Esophagus muscularis mucosa (tissue), 4 donors: Measurements from ENCODE around the gene POP5. TPM values are rescaled to one million over a fixed set of nuclear protein-coding genes. Genes with fewer than 3 reads are reported as not detected.
"Not testable (repeated sequence)": the region's sequence is repeated elsewhere in the genome, so short reads cannot be mapped to it uniquely, and the experiment has no call there.

Experiments
- DNase-seq: peaks from one replicate; pipeline ENCODE4 v3.0.0-alpha.2; 2017; ENCODE audit errors: extremely low spot score
- H3K27ac ChIP-seq, 4 donors: fragments of 200-600 bp; sonication (generic); replicated peaks in 1 of 4; 1 replicate in 3 of 4; 2 replicates in 1 of 4; pipeline ENCODE4 v1.5.1; 2016 to 2019; ENCODE audit warnings: mild to moderate bottlenecking in 1 of 4
- H3K27me3 ChIP-seq, 4 donors: fragments of 200-600 bp; sonication (generic); one replicate each; pipeline versions ENCODE4 v1.5.1 to v1.6.0; 2016 to 2019
- H3K36me3 ChIP-seq, 4 donors: fragments of 200-600 bp; sonication (generic); one replicate each; pipeline ENCODE4 v1.5.1; 2016 to 2019
- H3K4me1 ChIP-seq, 4 donors: fragments of 200-600 bp; sonication (generic); one replicate each; pipeline ENCODE4 v1.5.1; 2016 to 2019
- H3K4me3 ChIP-seq, 4 donors: fragments of 200-600 bp; sonication (generic); 1 replicate in 2 of 4; 2 replicates in 2 of 4; pipeline ENCODE4 v1.5.1; 2016 to 2019; ENCODE audit warnings: mild to moderate bottlenecking in 4 of 4, moderate library complexity in 1 of 4
- H3K9me3 ChIP-seq, 4 donors: fragments of 200-600 bp; sonication (generic); 1 replicate in 3 of 4; 2 replicates in 1 of 4; pipeline ENCODE4 v1.5.1; 2016 to 2019
- EP300 ChIP-seq: sonication (generic); formaldehyde crosslinking; IDR thresholded peaks from one replicate; pipeline ENCODE4 v1.6.1; 2017; ENCODE audit warnings: antibody characterized with exemption
- POLR2A ChIP-seq: fragments of 450-650 bp; IDR thresholded peaks from one replicate; pipeline ENCODE4 v1.6.1; 2017; ENCODE audit warnings: antibody characterized with exemption, moderate library complexity, mild to moderate bottlenecking, low read depth
- POLR2AphosphoS5 ChIP-seq, 2 donors: sonication (generic); formaldehyde crosslinking; IDR thresholded peaks; one replicate each; pipeline ENCODE4 v1.6.1; 2017; ENCODE audit warnings: antibody characterized with exemption in 2 of 2
- WGBS: methylation state at CpG from one replicate; pipeline ENCODE4 v1.1.5; 2018; 5-methylcytosine and 5-hydroxymethylcytosine counted together
- intact Hi-C: fragments of 100-400 bp; cut with DNase I; formaldehyde crosslinking; loops from one replicate; pipeline ENCODE4 v1.15.1; 2023
- total RNA-seq, 4 donors: library from RNA; depleted of rRNA; stranded (reverse); fragments of >200 nt; gene quantifications; one replicate each; pipeline versions ENCODE4 v1.1.0 to v1.2.1, GENCODE V29; 2016
- TF ChIP-seq, protein P1 (sequence below), 3 experiments: fragments of 200-600 bp in 2 of 3; fragments of 450-650 bp in 1 of 3; sonication (generic) in 2 of 3; IDR thresholded peaks; one replicate each; pipeline ENCODE4 v1.5.1; 2017 to 2019; ENCODE audit warnings: antibody characterized with exemption in 3 of 3, mild to moderate bottlenecking in 2 of 3, moderate library complexity in 1 of 3

Gene POP5
- total RNA-seq, 4 donors from 2014 or later = 20.7 to 36.1 (median 23.1) TPM

DNA sequence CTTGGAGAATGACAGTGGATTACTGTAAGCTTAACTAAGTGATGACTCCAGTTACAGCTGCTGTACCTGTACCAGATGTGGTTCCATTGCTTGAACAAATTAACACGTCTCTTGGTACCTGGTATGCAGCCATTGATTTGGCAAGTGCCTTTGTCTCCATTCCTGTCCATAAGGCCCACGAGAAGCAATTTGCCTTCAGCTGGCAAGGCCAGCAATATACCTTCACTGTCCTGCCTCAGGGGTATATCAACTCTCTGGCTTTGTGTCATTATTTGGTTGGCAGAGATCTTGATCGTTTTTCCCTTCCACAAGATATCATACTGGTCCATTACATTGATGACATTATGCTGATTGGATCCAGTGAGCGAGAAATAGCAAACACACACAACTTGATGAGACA lies 29.4 kb upstream of the POP5 start:
- no peaks in the 10 kb centered on the region for H3K4me1 ChIP-seq
- no peak overlapping the region for H3K27ac ChIP-seq
- 80% methylated on average over 4 of the region's 4 CpGs for WGBS
- H3K4me3 ChIP-seq = no peak overlapping the region
- TF ChIP-seq EP300 (no peak), POLR2A (no peak), POLR2AphosphoS5 (IDR thresholded peaks at IDR 0.05) (no peak)
- TF ChIP-seq, protein P1, sequence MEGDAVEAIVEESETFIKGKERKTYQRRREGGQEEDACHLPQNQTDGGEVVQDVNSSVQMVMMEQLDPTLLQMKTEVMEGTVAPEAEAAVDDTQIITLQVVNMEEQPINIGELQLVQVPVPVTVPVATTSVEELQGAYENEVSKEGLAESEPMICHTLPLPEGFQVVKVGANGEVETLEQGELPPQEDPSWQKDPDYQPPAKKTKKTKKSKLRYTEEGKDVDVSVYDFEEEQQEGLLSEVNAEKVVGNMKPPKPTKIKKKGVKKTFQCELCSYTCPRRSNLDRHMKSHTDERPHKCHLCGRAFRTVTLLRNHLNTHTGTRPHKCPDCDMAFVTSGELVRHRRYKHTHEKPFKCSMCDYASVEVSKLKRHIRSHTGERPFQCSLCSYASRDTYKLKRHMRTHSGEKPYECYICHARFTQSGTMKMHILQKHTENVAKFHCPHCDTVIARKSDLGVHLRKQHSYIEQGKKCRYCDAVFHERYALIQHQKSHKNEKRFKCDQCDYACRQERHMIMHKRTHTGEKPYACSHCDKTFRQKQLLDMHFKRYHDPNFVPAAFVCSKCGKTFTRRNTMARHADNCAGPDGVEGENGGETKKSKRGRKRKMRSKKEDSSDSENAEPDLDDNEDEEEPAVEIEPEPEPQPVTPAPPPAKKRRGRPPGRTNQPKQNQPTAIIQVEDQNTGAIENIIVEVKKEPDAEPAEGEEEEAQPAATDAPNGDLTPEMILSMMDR (IDR thresholded peaks at IDR 0.05) = no peak
- intact Hi-C loops = no loop called here
- no peak for DNase-seq
- H3K9me3 ChIP-seq = no peaks in the 10 kb centered on the region
- H3K36me3 ChIP-seq = no peaks in the 10 kb centered on the region
- no peaks in the 10 kb centered on the region for H3K27me3 ChIP-seq

DNA sequence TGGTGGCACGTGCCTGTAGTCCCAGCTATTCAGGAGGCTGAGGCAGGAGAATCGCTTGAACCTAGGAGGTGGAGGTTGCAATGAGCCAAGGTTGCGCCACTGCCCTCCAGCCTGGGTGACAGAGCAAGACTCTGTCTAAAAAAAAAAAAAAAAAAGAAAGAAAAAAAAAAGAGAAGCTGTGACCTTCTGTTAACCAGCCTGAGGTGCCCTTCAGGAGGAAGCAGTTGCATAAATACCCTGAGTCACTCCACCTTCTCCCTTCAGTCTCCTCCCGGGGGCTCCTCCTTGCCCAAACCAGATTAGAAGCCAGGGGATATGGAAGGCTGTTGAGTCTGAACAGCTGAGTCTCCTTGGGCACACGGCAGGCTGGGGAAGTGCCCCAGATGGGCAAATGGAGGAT lies 21.2 kb upstream of the POP5 start:
- H3K27ac ChIP-seq, H3K9me3 ChIP-seq, H3K4me1 ChIP-seq, H3K36me3 ChIP-seq, DNase-seq, H3K4me3 ChIP-seq, intact Hi-C loops: not testable (repeated sequence)
- H3K27me3 ChIP-seq = peaks cover 0 to 34% (median 0%) of the 10 kb centered on the region in 4 donors
- 61% methylated on average over 5 of the region's 5 CpGs for WGBS

DNA sequence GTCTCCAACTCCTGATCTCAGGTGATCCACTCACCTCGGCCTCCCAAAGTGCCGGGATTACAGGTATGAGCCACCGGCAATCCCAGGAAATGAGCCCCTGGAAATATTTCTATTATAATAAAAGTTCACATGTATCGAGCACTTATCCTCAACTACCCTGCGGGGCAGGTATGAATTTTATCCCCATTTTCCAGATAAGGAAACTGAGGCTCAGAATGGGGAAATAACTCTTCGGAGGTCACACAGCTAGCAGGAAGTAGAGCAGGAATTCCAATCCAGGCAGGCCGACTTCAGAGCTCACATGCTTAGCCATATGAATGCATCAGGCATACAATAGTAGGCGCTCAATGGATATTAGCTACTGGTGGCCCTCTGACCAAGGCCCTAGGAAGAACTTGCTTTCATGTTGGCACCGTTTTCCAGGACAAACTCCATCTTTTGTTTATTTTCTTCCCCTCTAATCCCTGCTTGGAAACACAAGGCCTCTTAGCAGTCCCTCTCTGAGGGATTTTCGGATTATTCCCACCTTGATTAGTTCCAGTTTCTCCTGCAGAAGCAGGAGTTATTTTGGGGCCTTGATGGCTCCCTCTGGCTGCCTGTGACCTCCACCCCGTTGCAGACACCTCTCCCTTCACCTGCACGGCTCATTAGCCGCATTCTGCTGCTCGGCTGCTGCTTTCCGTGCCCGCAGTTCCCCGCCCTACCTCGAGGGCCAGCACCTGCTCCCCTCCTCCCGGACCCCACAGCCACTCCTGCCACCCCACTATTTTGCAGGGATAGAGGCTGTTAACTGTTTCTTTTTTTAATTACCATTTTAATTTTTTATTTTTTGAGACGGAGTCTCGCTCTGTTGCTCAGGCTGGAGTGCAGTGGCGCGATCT lies 18.7 kb upstream of the POP5 start:
- Histone ChIP-seq H3K4me1 (no peaks in the 10 kb centered on the region), H3K9me3 (no peaks in the 10 kb centered on the region), H3K27ac (no peak overlapping the region), H3K36me3 (no peaks in the 10 kb centered on the region), H3K27me3 (peaks cover 0 to 43% (median 0%) of the 10 kb centered on the region in 4 donors), H3K4me3 (no peak overlapping the region)
- intact Hi-C loops = no loop called here
- no peak for DNase-seq
- 85% methylated on average over 23 of the region's 23 CpGs for WGBS
- TF ChIP-seq, protein P1 (IDR thresholded peaks at IDR 0.05) = no peak
- TF ChIP-seq POLR2AphosphoS5 (IDR thresholded peaks at IDR 0.05) (no peak), POLR2A (no peak), EP300 (no peak)

DNA sequence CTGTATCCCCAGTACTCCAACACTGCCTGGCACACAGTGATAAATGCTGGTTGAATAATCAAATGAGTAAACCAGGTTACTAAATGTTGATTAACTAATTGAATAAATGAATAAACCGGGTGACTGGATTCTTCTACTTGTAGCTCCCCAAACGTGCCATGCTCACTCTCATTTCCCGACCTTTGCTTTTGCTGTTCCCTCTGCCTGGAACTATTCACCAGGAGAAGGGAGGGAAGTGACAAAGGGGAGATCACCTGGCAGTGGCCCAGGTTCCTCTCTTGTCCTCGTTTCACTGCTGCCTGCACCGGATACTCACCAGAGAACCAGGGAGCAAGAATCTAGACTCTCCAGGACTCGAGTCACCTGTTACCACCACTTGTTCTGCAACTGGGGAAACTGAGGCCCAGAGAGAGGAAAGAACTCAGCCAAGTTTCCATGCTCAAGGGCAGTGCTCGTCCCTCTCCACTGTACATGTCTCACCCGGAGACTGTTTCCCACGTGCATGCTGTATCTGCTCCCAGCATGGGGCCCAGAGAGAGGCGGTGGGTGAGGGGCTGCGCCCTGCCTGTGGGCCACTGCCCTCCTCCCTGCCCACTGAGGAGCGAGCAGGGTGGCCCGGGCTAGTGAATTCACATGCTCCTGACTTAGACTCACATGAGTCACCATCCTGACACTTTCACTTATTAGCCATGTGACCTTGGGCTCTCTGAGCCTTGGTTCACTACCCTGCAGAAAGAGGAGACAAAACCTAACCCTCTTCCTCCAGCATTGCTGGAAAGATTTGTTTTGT lies 17.7 kb upstream of the POP5 start:
- Histone ChIP-seq H3K27ac (no peak overlapping the region), H3K27me3 (peaks cover 0 to 43% (median 0%) of the 10 kb centered on the region in 4 donors), H3K9me3 (no peaks in the 10 kb centered on the region), H3K4me1 (no peaks in the 10 kb centered on the region), H3K4me3 (no peak overlapping the region), H3K36me3 (no peaks in the 10 kb centered on the region)
- DNase-seq = no peak
- intact Hi-C loops = no loop called here
- 53% methylated on average over 13 of the region's 13 CpGs for WGBS
- TF ChIP-seq, protein P1 (IDR thresholded peaks at IDR 0.05) = no peak
- no peak for TF ChIP-seq EP300
- TF ChIP-seq POLR2AphosphoS5 (IDR thresholded peaks at IDR 0.05) = no peak
- no peak for TF ChIP-seq POLR2A

DNA sequence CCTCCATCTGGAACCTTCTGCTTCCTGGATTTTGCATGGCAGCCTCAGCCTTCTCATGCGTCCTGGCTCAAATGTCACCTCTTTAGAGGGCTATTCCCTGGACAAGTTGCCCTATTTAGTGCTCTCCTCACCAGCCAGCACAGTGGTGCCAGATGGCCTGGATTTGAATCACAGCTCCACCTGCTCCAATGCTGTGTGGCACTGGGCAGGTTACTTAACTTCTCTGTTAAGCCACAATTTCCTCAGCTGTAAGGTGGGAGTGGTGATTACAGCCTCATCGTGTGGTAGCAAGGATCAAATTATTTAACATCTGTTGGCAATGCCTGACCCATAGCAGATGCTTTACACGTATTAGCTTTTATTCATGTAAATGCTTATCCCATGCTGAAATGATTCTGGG lies 16.7 kb upstream of the POP5 start:
- H3K36me3 ChIP-seq = no peaks in the 10 kb centered on the region
- no peak for DNase-seq
- intact Hi-C loops = no loop called here
- H3K4me1 ChIP-seq = no peaks in the 10 kb centered on the region
- H3K27me3 ChIP-seq = peaks cover 0 to 43% (median 0%) of the 10 kb centered on the region in 4 donors
- H3K9me3 ChIP-seq = no peaks in the 10 kb centered on the region
- 73% methylated on average over 3 of the region's 3 CpGs for whole genome bisulfite sequencing
- TF ChIP-seq POLR2AphosphoS5 (IDR thresholded peaks at IDR 0.05) (no peak), EP300 (no peak), POLR2A (no peak)
- TF ChIP-seq, protein P1 (IDR thresholded peaks at IDR 0.05) = no peak
- no peak overlapping the region for H3K27ac ChIP-seq
- H3K4me3 ChIP-seq = no peak overlapping the region
